HAP-1 (cell line): ENCODE measurements around the gene FXYD7.
"Not testable (repeated sequence)": the region's sequence is repeated elsewhere in the genome, so short reads cannot be mapped to it uniquely, and the experiment has no call there.

Experiments used
- DNase-seq, 2 experiments: peaks; one replicate each; pipeline ENCODE4 v3.0.0-alpha.2; 2016 to 2020; ENCODE audit warnings: low spot score in 2 of 2
- H3K27me3 ChIP-seq: fragments of 250-450 bp; sonication (Bioruptor Pico); 2 replicates; pipeline ENCODE4 v1.5.1; 2020; ENCODE audit warnings: low read depth, mild to moderate bottlenecking, moderate library complexity
- H3K36me3 ChIP-seq: fragments of 250-450 bp; sonication (Bioruptor Pico); replicated peaks from 2 replicates; pipeline ENCODE4 v1.5.1; 2020; ENCODE audit warnings: mild to moderate bottlenecking
- H3K4me1 ChIP-seq: fragments of 250-450 bp; sonication (Bioruptor Pico); 2 replicates; pipeline ENCODE4 v1.5.1; 2020; ENCODE audit warnings: mild to moderate bottlenecking
- H3K4me3 ChIP-seq: fragments of 250-450 bp; sonication (Bioruptor Pico); 2 replicates; pipeline ENCODE4 v1.5.1; 2020; ENCODE audit warnings: mild to moderate bottlenecking, moderate library complexity
- H3K9me3 ChIP-seq: fragments of 250-450 bp; sonication (Bioruptor Pico); 2 replicates; pipeline ENCODE4 v1.5.1; 2020; ENCODE audit warnings: mild to moderate bottlenecking, moderate library complexity
- in situ Hi-C: fragments of 300-500 bp; cut with MboI; formaldehyde crosslinking; loops from 3 replicates; pipeline ENCODE4 v1.14.3; 2020; ENCODE audit warnings: low sequenced_read_pairs, inconsistent platforms, mixed read lengths

The FXYD7 gene

GRCh38 chr19:35177377-35178274 lies 34.6 kb downstream of the FXYD7 start:
- H3K9me3 ChIP-seq = no peaks in the 10 kb centered on the region
- in situ Hi-C loops = no loop called here
- no peaks in the 10 kb centered on the region for H3K27me3 ChIP-seq
- no peak overlapping the region for H3K4me3 ChIP-seq
- DNase-seq = no peak
- no peaks in the 10 kb centered on the region for H3K36me3 ChIP-seq
- H3K4me1 ChIP-seq = peaks cover 11% of the 10 kb centered on the region

DNA sequence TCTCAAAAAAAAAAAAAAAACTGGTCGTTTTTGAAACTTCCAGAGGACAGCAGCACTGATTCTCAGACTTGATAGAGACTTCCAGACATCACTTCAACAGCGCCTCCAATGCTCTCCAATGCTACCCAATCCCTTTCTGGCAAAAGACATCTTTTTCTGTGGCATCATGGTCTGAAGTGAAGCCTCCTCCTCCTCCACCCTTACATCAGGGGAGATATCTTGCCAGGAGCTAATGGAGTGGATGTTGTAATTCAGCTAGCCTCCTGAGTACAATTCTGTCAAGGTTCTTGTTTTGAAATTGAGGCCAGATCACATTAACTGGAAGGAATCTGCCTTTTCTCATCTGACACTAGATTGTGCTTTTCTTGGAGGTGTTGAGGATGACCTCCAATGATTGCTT lies 35.6 kb downstream of the FXYD7 start:
- Histone ChIP-seq H3K36me3 (no peaks in the 10 kb centered on the region), H3K4me1 (peaks cover 11% of the 10 kb centered on the region), H3K9me3 (no peaks in the 10 kb centered on the region), H3K4me3 (no peak overlapping the region), H3K27me3 (no peaks in the 10 kb centered on the region)
- in situ Hi-C loops = no loop called here
- DNase-seq = no peak

DNA sequence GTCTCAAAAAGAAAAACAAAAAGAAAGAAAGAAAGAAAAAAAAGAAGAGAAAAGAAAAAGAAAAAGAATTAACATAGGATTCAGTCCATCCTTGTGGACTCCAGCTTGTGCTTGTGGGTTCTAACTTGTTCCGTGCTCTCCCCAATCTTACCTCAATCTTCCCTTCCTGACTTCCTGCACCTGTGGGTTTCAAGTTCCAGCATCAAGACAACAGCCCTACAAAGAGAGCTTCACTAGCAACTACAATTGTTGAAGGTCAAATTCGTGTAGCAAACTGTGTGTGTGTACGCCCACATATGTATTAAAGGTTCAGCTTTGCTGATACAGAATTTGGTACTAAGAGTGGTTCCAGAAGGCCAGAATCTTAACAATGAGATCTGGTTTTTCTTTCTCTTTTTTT lies 36.8 kb downstream of the FXYD7 start:
- in situ Hi-C loops = no loop called here
- H3K36me3 ChIP-seq = no peaks in the 10 kb centered on the region
- peaks cover 11% of the 10 kb centered on the region for H3K4me1 ChIP-seq
- no peak overlapping the region for H3K4me3 ChIP-seq
- H3K27me3 ChIP-seq = peaks cover 2% of the 10 kb centered on the region; the same call in 1 of the 2 replicates
- H3K9me3 ChIP-seq = no peaks in the 10 kb centered on the region; the same call in 1 of the 2 replicates
- no peak for DNase-seq

DNA sequence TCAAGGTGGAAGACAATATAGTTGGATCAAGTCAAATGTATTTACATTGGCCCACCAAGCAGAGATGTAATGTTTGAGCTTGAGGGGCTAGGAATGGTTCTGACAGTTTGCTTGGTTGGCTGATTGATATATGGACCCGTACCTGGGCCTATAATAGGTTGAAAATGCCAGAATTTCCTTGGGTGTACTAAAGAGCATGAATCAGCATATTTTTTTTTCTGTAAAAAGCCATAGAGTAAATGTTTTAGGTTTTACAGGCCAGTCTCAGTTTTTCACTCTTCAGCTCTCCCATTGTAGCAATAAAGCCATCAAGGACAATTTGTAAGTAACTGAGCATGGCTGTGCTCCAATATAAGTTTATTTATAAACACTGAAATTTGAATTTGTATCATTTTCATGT lies 38.3 kb downstream of the FXYD7 start:
- H3K4me3 ChIP-seq = no peak overlapping the region
- DNase-seq = no peak
- H3K36me3 ChIP-seq = no peaks in the 10 kb centered on the region
- no peaks in the 10 kb centered on the region; the same call in 1 of the 2 replicates for H3K9me3 ChIP-seq
- peaks cover 8% of the 10 kb centered on the region for H3K27me3 ChIP-seq
- H3K4me1 ChIP-seq = no peaks in the 10 kb centered on the region
- in situ Hi-C loops = no loop called here

- H3K4me3 ChIP-seq = no peak overlapping the region
- H3K36me3 ChIP-seq = no peaks in the 10 kb centered on the region
- H3K4me1 ChIP-seq = no peaks in the 10 kb centered on the region
- H3K9me3 ChIP-seq = no peaks in the 10 kb centered on the region; the same call in 1 of the 2 replicates
- no peak for DNase-seq
- peaks cover 8% of the 10 kb centered on the region for H3K27me3 ChIP-seq
- in situ Hi-C loops = no loop called here
Observed at GRCh38 chr19:35184267-35184666, 41.2 kb downstream of the FXYD7 start.

- Histone ChIP-seq H3K4me3 (no peak overlapping the region), H3K27me3 (peaks cover 8% of the 10 kb centered on the region), H3K36me3 (no peaks in the 10 kb centered on the region), H3K9me3 (no peaks in the 10 kb centered on the region; the same call in 1 of the 2 replicates), H3K4me1 (no peaks in the 10 kb centered on the region)
- in situ Hi-C loops = no loop called here
- DNase-seq = no peak
Observed at GRCh38 chr19:35184884-35185283, 41.8 kb downstream of the FXYD7 start.

DNA sequence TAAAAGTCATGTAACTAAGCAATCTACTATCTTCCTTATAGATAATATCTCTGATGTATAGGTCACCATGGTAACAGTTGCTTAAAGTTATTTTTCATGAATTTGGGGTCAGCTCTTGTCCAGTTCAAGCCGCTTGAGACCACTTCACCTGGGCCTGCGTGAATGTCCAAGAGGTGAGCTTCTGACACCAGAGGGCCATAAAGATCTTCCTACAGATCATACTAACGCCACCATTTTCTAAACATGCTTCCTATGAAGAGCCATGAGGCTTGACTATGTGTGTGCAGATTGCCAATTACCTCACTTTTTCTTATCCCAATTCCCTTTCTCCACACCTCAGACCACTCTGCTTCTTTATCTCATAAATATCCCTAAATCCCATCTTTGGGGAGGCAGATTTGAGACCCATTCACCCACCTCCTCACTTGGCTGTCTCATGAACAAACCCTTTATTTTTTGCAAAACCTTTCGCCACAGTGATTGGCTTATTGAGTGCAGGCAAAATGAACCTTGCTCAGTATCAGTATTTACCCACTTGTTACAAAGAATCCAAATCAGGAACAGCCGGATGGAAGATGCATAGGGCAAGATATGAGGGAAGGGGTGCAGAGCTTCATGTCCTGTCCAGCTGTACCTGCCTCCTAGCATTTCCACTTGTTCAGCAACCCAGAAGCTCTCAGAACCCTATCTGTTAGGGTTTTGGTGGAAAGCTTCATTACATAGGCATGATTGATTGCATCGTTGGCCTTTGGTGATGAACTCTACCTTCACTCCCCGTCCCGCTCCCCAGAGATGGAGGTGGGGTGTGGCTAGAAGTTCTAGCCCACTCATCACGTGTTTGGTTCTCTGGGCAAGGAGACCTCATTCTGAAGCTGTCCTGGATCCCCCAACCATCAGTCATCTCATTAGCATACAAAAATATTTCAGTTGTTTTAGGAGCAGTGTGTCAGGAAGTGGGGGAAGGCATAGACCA lies 51.2 kb downstream of the FXYD7 start:
- no peak for DNase-seq
- H3K4me3 ChIP-seq = no peak overlapping the region
- no peaks in the 10 kb centered on the region for H3K36me3 ChIP-seq
- H3K9me3 ChIP-seq = no peaks in the 10 kb centered on the region; the same call in 1 of the 2 replicates
- in situ Hi-C loops = no loop called here
- no peaks in the 10 kb centered on the region for H3K4me1 ChIP-seq
- H3K27me3 ChIP-seq = no peaks in the 10 kb centered on the region

GRCh38 chr19:35195830-35196229 lies 52.8 kb downstream of the FXYD7 start:
- Histone ChIP-seq H3K36me3 (no peaks in the 10 kb centered on the region), H3K9me3 (no peaks in the 10 kb centered on the region; the same call in 1 of the 2 replicates), H3K27me3 (no peaks in the 10 kb centered on the region), H3K4me3 (no peak overlapping the region), H3K4me1 (no peaks in the 10 kb centered on the region)
- in situ Hi-C loops = no loop called here
- no peak for DNase-seq

- H3K9me3 ChIP-seq, H3K4me1 ChIP-seq, H3K4me3 ChIP-seq, DNase-seq, H3K27me3 ChIP-seq, in situ Hi-C loops, H3K36me3 ChIP-seq: not testable (repeated sequence)
Observed at GRCh38 chr19:35196861-35197260, 53.8 kb downstream of the FXYD7 start.

DNA sequence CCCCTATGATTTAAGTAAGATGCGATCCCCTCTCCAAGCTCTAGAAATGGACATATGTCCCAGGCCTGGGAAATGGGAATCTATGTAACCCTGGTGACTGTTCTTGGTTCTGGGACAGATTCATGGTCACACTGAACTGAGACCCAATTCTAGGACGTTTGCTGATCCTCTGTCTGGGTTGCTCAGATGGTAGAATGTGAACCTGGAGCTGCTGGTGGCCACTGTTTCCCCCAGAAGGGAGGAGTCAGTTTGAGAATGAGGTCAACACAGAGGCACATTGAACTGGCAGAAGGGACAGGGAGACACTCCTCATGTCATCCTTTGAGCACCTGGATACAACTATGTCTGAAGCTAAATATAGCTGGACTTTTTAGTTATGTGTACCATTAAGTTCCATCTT lies 56.4 kb downstream of the FXYD7 start:
- peaks cover 20% of the 10 kb centered on the region for H3K4me1 ChIP-seq
- DNase-seq = no peak
- H3K27me3 ChIP-seq = no peaks in the 10 kb centered on the region
- H3K4me3 ChIP-seq = no peak overlapping the region
- in situ Hi-C loops = no loop called here
- no peaks in the 10 kb centered on the region; the same call in 1 of the 2 replicates for H3K9me3 ChIP-seq
- H3K36me3 ChIP-seq = no peaks in the 10 kb centered on the region; the same call in 1 of the 2 replicates

DNA sequence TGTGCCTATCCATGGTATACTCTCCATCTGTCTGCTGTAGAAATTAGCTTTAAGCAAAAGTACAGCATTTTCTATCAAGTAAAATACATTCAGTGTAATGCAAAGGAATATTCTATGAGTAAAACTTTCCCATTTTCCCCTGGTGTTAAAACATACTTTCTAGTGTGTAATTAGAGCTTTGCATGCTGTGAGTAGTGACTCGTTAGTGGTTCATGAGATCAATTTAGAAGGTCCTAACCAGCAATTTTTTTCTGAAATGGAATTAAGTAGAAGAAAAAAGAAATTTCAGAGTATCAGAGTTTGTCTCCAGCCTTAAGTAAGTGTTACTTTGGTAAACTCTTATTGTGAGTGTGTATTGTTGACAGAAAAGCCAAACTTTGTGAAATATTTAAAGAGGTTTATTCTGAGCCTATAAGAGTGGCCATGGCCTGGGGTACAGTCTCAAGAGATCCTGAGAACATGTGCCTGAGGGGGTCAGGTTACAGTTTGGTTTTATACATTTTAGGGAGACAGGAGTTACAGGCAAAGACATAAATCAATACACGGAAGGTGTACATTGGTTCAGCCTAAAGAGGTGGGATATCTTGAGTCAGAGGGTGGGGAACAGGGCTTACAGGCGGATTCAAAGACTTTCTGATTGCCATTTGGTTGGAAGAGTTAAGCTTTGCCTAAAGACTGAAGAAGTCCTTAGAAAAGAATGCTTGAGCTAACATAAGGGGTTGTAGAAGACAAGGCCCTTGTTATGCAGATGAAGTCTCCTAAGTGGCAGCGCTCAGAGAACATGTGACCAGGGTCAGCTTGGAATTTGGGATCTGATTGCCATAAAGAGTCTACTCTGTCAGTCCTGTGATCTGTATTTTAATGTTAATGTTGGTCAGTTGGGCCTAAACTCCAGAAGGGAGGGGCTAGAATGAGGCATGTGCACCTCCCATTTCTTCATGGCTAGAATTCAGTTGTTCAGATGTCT lies 60.0 kb downstream of the FXYD7 start:
- Histone ChIP-seq H3K4me1 (peaks cover 33% of the 10 kb centered on the region), H3K27me3 (no peaks in the 10 kb centered on the region), H3K9me3 (no peaks in the 10 kb centered on the region; the same call in 1 of the 2 replicates), H3K36me3 (no peaks in the 10 kb centered on the region; the same call in 1 of the 2 replicates), H3K4me3 (no peak overlapping the region)
- in situ Hi-C loops = no loop called here
- peak; percentile 86 to 100 for DNase-seq
